SK-N-SH (cell line): ENCODE data around the gene SRBD1. TPM values are rescaled to one million over a fixed set of nuclear protein-coding genes. Genes with fewer than 3 reads are reported as not detected.

Experiments used
- CTCF ChIA-PET: fragments of 300-600, 350-600 bp; formaldehyde crosslinking; extraction: SDS; loops from one replicate; lab custom pipeline; 2021; lab: Yijun Ruan, JAX
- POLR2A ChIA-PET: fragments of 350-600 bp; sonication (Branson Sonifier 250); formaldehyde crosslinking; extraction: SDS; loops from one replicate; lab custom pipeline; 2020; ENCODE audit warnings: antibody characterized with exemption, inconsistent platforms; lab: Yijun Ruan, JAX
- DNase-seq: peaks from one replicate; pipeline ENCODE4 v3.0.0; 2012
- H2AFZ ChIP-seq: fragments of 200-600 bp; sonication (generic); 2 replicates; pipeline ENCODE4 v1.8.1; 2016; ENCODE audit warnings: antibody characterized with exemption, mild to moderate bottlenecking, low read depth
- H3F3A ChIP-seq: fragments of 200-600 bp; sonication (generic); replicated peaks from 2 replicates; pipeline ENCODE3; 2016; ENCODE audit warnings: antibody characterized with exemption, mild to moderate bottlenecking; ENCODE audit not compliant: insufficient read depth
- H3K27ac ChIP-seq, 2 experiments: fragments of 200-500 bp in 1 of 2; fragments of 200-600 bp in 1 of 2; sonication (Bioruptor generic) in 1 of 2; sonication (generic), shearing (Covaris generic) in 1 of 2; 2 replicates each; pipeline versions ENCODE4 v1.5.1 to v1.6.1; 2014 to 2016; ENCODE audit warnings: low read depth in 2 of 2, inconsistent platforms in 1 of 2, low read length in 1 of 2, mild to moderate bottlenecking in 1 of 2, mixed read lengths in 1 of 2
- H3K27me3 ChIP-seq: fragments of 200-600 bp; sonication (generic), shearing (Covaris generic); 2 replicates; pipeline ENCODE4 v1.6.1; 2016; ENCODE audit warnings: mixed run types; ENCODE audit not compliant: insufficient read depth
- H3K36me3 ChIP-seq, 2 experiments: fragments of 200-500 bp in 1 of 2; fragments of 200-600 bp in 1 of 2; sonication (Bioruptor generic) in 1 of 2; sonication (generic) in 1 of 2; replicated peaks in 1 of 2; 2 replicates each; pipeline versions ENCODE3 to v1.5.1; 2014 to 2016; ENCODE audit warnings: low read length in 1 of 2, mild to moderate bottlenecking in 1 of 2; ENCODE audit not compliant: insufficient read depth in 2 of 2, control insufficient read depth in 1 of 2
- H3K4me1 ChIP-seq, 2 experiments: fragments of 200-500 bp in 1 of 2; fragments of 200-600 bp in 1 of 2; sonication (Bioruptor generic) in 1 of 2; sonication (generic), shearing (Covaris generic) in 1 of 2; 2 replicates each; pipeline versions ENCODE4 v1.5.1 to v1.6.1; 2014 to 2016; ENCODE audit warnings: low read depth in 1 of 2, low read length in 1 of 2, mixed run types in 1 of 2; ENCODE audit not compliant: insufficient read depth in 2 of 2, control insufficient read depth in 1 of 2
- H3K4me2 ChIP-seq: fragments of 200-600 bp; sonication (generic), shearing (Covaris generic); 2 replicates; pipeline ENCODE4 v1.6.1; 2017; ENCODE audit warnings: mixed run types
- H3K4me3 ChIP-seq, 2 experiments: fragments of 200-500 bp in 1 of 2; fragments of 200-600 bp in 1 of 2; sonication (Bioruptor generic) in 1 of 2; sonication (generic), shearing (Covaris generic) in 1 of 2; 2 replicates each; pipeline versions ENCODE4 v1.5.1 to v1.8.1; 2014 to 2016; ENCODE audit warnings: low read depth in 2 of 2, inconsistent platforms in 1 of 2, low read length in 1 of 2, mild to moderate bottlenecking in 1 of 2, mixed read lengths in 1 of 2, moderate library complexity in 1 of 2
- H3K79me2 ChIP-seq: fragments of 200-600 bp; sonication (generic); 2 replicates; pipeline ENCODE4 v1.8.1; 2017; ENCODE audit warnings: mild to moderate bottlenecking; ENCODE audit not compliant: insufficient read depth
- H3K9ac ChIP-seq: fragments of 200-600 bp; sonication (generic); 2 replicates; pipeline ENCODE4 v1.6.1; 2017; ENCODE audit warnings: mixed run types
- H3K9me2 ChIP-seq: fragments of 200-600 bp; sonication (generic); 2 replicates; pipeline ENCODE4 v1.6.1; 2017; ENCODE audit warnings: mixed run types
- H3K9me3 ChIP-seq: fragments of 200-600 bp; sonication (generic); 2 replicates; pipeline ENCODE4 v1.6.1; 2017; ENCODE audit warnings: mixed run types, mild to moderate bottlenecking, moderate library complexity
- H4K20me1 ChIP-seq: fragments of 200-600 bp; sonication (generic); 2 replicates; pipeline ENCODE4 v1.6.1; 2017; ENCODE audit warnings: mild to moderate bottlenecking, mixed run types; ENCODE audit not compliant: insufficient read depth
- CTCF ChIP-seq: fragments of 200-600 bp; sonication (generic); IDR thresholded peaks from 2 replicates; pipeline ENCODE4 v1.6.1; 2017; ENCODE audit warnings: antibody characterized with exemption, mild to moderate bottlenecking, moderate library complexity
- EZH2phosphoT487 ChIP-seq: fragments of 200-600 bp; sonication (generic); IDR thresholded peaks from 2 replicates; pipeline ENCODE4 v1.6.1; 2017; ENCODE audit warnings: low read depth, mixed run types, mild to moderate bottlenecking, antibody characterized with exemption, moderate library complexity, borderline replicate concordance
- FOXM1 ChIP-seq: IDR thresholded peaks from 2 replicates; pipeline ENCODE4 v1.4.0; 2012; ENCODE audit warnings: low read depth, mild to moderate bottlenecking
- JUND ChIP-seq: IDR thresholded peaks from 2 replicates; pipeline ENCODE4 v1.4.0; 2012
- RAD21 ChIP-seq: IDR thresholded peaks from 2 replicates; pipeline ENCODE4 v1.6.1; 2012; ENCODE audit warnings: mild to moderate bottlenecking, low read length
- REST ChIP-seq: IDR thresholded peaks from 2 replicates; pipeline ENCODE4 v1.6.1; 2012; ENCODE audit warnings: mild to moderate bottlenecking, low read depth, low read length, moderate library complexity
- RFX5 ChIP-seq: IDR thresholded peaks from 2 replicates; pipeline ENCODE4 v1.6.1; 2012; ENCODE audit warnings: mild to moderate bottlenecking, improper control_type of control experiment, low read length
- USF1 ChIP-seq: IDR thresholded peaks from 2 replicates; pipeline ENCODE4 v1.4.0; 2012; ENCODE audit warnings: low read depth, borderline replicate concordance
- WGBS: methylation state at CpG from one replicate; pipeline ENCODE4 v1.1.6; 2017; ENCODE audit warnings: low lambda C conversion rate; 5-methylcytosine and 5-hydroxymethylcytosine counted together
- polyA plus RNA-seq, 3 experiments: library from polyadenylated mRNA; depleted of rRNA; stranded (reverse); fragments of >200 nt; gene quantifications; 2 replicates each; pipeline ENCODE4 v1.2.3, GENCODE V29; 2012

SRBD1 gene
- polyA plus RNA-seq, 1 of the 3 experiments (the other 2 are of a cell fraction) = 3.2 TPM

GRCh38 chr2:45439788-45440773 lies 171.0 kb downstream of the SRBD1 start (continued):
- TF ChIP-seq REST (no peak), JUND (no peak), RAD21 (peak; percentile 52), RFX5 (no peak), EZH2phosphoT487 (no peak), CTCF (peak; percentile 52), FOXM1 (no peak)

GRCh38 chr2:45438872-45439665 lies 172.0 kb downstream of the SRBD1 start:
- H3K4me2 ChIP-seq = no peak overlapping the region
- H3K36me3 ChIP-seq = peaks cover 0 to 3% of the 10 kb centered on the region in 2 experiments
- POLR2A ChIA-PET = no interaction called here
- no peak overlapping the region for H3K27ac ChIP-seq
- peaks cover 2 to 17% of the 10 kb centered on the region in 2 experiments; a peak in 3 of 4 replicates for H3K4me1 ChIP-seq
- no peaks in the 10 kb centered on the region for H3K27me3 ChIP-seq
- H3K4me3 ChIP-seq = no peak overlapping the region
- H3F3A ChIP-seq = peaks cover 17% of the 10 kb centered on the region
- 95% methylated on average over 3 of the region's 3 CpGs for WGBS
- H3K79me2 ChIP-seq = 0 out of 2 replicates have a peak, but pooled peaks cover 7% of the 10 kb centered on the region
- CTCF ChIA-PET = interaction anchor here (0.5 to 2.5 kb wide), 12 partner anchors 11 to 1504 kb away, joined by 3 to 14 read pairs (median 3); no protein-coding TSS in a partner anchor
- H3K9me3 ChIP-seq = no peaks in the 10 kb centered on the region
- H2AFZ ChIP-seq = no peak overlapping the region
- no peaks in the 10 kb centered on the region for H4K20me1 ChIP-seq
- no peak for DNase-seq
- H3K9ac ChIP-seq = no peak overlapping the region
- TF ChIP-seq USF1 = no peak
- H3K9me2 ChIP-seq = no peaks in the 10 kb centered on the region
